HUES6 (cell line): Measurements from ENCODE around the gene SIK2.

Experiments
- H3K27ac ChIP-seq: 2 replicates; pipeline ENCODE4 v1.7.0; 2013; ENCODE audit warnings: low read depth, mild to moderate bottlenecking, low read length, inconsistent platforms
- H3K27me3 ChIP-seq: 2 replicates; pipeline ENCODE4 v1.6.1; 2013; ENCODE audit warnings: low read length; ENCODE audit not compliant: control insufficient read depth, insufficient read depth
- H3K36me3 ChIP-seq: 2 replicates; pipeline ENCODE4 v1.6.1; 2013; ENCODE audit warnings: low read length; ENCODE audit not compliant: control insufficient read depth, insufficient read depth
- H3K4me1 ChIP-seq: 2 replicates; pipeline ENCODE4 v1.6.1; 2013; ENCODE audit warnings: low read length; ENCODE audit not compliant: control insufficient read depth, insufficient read depth
- H3K4me3 ChIP-seq: 2 replicates; pipeline ENCODE4 v1.5.1; 2013; ENCODE audit warnings: low read depth, low read length
- H3K9ac ChIP-seq: one replicate; pipeline ENCODE4 v1.6.1; 2013; ENCODE audit warnings: mild to moderate bottlenecking, low read length
- H3K9me3 ChIP-seq: 2 replicates; pipeline ENCODE4 v1.6.1; 2013; ENCODE audit warnings: low read depth, low read length; ENCODE audit not compliant: control insufficient read depth, insufficient read depth

The SIK2 gene

DNA sequence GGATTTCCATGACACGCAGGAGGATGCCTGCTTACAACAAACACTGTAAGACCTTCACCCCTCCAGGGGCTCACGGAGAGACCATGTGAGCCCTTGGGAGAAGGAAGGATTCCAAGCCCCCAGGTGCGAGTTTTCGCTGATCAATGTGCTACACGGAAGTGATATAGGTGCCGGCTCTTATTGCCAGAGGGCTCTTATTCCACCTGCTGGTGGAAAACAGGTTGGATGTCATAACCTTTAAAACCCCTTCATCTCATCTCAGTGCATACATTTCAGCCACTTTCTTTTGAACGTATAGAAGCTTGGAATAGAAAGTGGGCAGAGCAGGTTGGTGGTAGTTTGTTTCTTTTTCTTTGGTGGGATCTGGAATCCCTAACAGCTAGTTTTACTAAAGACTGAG, 35.9 kb upstream of the SIK2 start:
- Histone ChIP-seq H3K9ac (no peak overlapping the region), H3K27me3 (no peaks in the 10 kb centered on the region)

GRCh38 chr11:111569476-111569875, 32.8 kb upstream of the SIK2 start:
- Histone ChIP-seq H3K4me3 (no peak overlapping the region), H3K27ac (no peak overlapping the region), H3K9me3 (no peaks in the 10 kb centered on the region), H3K4me1 (peaks cover 6% of the 10 kb centered on the region; the same call in 1 of the 2 replicates), H3K36me3 (no peaks in the 10 kb centered on the region), H3K9ac (no peak overlapping the region), H3K27me3 (no peaks in the 10 kb centered on the region)

More for the DNA sequence above, 35.9 kb upstream of the SIK2 start:
- H3K27ac ChIP-seq = no peak overlapping the region
- H3K36me3 ChIP-seq = no peaks in the 10 kb centered on the region
- H3K4me3 ChIP-seq = no peak overlapping the region
- peaks cover 17% of the 10 kb centered on the region for H3K4me1 ChIP-seq
- H3K9me3 ChIP-seq = no peaks in the 10 kb centered on the region

DNA sequence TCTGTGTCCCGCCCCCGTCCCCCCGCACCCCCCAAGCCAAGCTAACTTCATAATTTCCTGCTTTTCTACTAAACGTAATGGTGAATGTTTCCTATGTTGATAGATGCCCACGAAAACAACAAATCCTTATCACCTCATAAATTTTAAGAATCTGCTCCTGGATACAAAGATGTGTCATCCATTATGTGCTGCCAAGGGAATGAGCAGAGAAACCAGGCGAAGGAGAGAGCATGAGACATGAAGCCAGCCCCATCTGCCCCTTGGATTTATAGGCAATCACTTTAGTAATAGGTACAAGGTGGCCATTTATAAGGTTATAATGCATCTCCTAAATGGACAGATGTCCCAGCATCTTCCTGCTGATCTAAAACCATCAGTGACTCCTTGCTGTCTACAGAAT, 31.5 kb upstream of the SIK2 start:
- Histone ChIP-seq H3K9ac (no peak overlapping the region), H3K4me1 (peaks cover 6% of the 10 kb centered on the region; the same call in 1 of the 2 replicates)

GRCh38 chr11:111571829-111572501, 30.3 kb upstream of the SIK2 start:
- H3K4me1 ChIP-seq = no peaks in the 10 kb centered on the region
- H3K9ac ChIP-seq = no peak overlapping the region
- no peak overlapping the region for H3K27ac ChIP-seq
- H3K9me3 ChIP-seq = no peaks in the 10 kb centered on the region
- no peaks in the 10 kb centered on the region for H3K36me3 ChIP-seq
- no peaks in the 10 kb centered on the region for H3K27me3 ChIP-seq
- no peak overlapping the region for H3K4me3 ChIP-seq

More for the DNA sequence above, 31.5 kb upstream of the SIK2 start:
- Histone ChIP-seq H3K36me3 (no peaks in the 10 kb centered on the region), H3K27me3 (no peaks in the 10 kb centered on the region), H3K4me3 (no peak overlapping the region), H3K9me3 (no peaks in the 10 kb centered on the region), H3K27ac (no peak overlapping the region)

DNA sequence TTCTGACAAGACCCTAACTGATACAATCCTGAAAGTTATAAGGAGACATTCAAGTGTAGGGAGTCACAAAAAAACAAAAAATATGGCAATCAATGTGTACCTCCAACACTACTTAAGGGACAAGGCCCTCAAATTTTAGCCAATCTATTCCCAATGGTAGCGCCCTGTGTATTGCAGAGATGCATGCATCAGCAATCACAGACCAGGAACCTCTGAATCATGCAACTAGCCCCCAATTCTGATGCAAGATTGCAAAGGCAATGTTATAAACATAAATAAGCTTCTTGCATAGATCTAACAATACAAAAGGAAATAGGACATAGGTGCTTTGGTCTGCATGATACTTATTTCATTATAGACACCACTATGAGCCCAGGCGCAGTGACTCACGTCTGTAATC, 29.7 kb upstream of the SIK2 start:
- Histone ChIP-seq H3K9me3 (no peaks in the 10 kb centered on the region), H3K27ac (no peak overlapping the region), H3K4me1 (no peaks in the 10 kb centered on the region), H3K4me3 (no peak overlapping the region), H3K9ac (no peak overlapping the region), H3K27me3 (no peaks in the 10 kb centered on the region), H3K36me3 (no peaks in the 10 kb centered on the region)

GRCh38 chr11:111573821-111574249, 28.4 kb upstream of the SIK2 start:
- no peaks in the 10 kb centered on the region for H3K4me1 ChIP-seq

DNA sequence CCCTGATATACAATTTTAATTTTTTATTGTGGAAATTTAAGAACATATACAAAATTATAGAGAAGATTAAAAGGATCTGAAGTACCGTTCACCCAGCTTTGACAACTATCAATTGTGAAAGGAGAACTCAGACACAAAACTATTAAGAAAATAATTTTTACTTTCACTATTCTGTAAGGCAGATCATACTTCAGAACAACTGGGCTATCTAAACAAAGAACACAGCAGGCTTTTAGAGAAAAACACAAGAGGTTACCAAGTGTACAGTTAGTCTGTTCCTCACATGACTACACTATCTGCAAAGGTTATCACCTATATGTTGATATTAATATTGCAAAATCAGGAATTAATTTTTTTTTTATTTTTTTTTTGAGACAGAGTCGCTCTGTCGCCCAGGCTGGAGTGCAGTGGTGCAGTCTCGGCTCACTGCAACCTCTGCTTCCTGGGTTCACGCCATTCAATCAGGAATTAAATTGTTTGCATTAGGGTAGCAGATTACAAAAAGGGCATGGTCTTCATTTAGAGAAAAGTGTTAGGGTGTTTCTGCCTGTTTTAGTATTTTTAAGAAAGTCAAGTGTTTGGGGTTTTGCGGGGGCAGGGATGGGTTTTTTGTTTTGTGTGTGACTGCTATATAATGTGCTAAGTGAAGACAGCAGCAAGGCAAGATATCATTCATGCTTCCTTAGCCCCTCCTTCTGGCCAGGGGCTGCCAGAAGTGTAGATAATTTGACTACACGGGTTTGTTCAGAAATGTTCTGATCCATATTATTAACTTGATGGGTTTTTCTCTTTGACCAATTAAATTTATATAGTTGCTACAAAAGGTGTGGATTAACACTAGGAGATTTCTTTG, 27.6 kb upstream of the SIK2 start:
- H3K36me3 ChIP-seq = no peaks in the 10 kb centered on the region
- no peaks in the 10 kb centered on the region for H3K9me3 ChIP-seq
- no peak overlapping the region for H3K9ac ChIP-seq
- H3K27ac ChIP-seq = no peak overlapping the region
- no peaks in the 10 kb centered on the region for H3K4me1 ChIP-seq
- H3K27me3 ChIP-seq = no peaks in the 10 kb centered on the region
- no peak overlapping the region for H3K4me3 ChIP-seq

More at GRCh38 chr11:111573821-111574249, 28.4 kb upstream of the SIK2 start:
- no peaks in the 10 kb centered on the region for H3K9me3 ChIP-seq
- no peaks in the 10 kb centered on the region for H3K36me3 ChIP-seq
- no peak overlapping the region for H3K9ac ChIP-seq
- H3K27ac ChIP-seq = no peak overlapping the region
- no peak overlapping the region for H3K4me3 ChIP-seq
- H3K27me3 ChIP-seq = no peaks in the 10 kb centered on the region

- H3K9me3 ChIP-seq = no peaks in the 10 kb centered on the region
- peaks cover 1% of the 10 kb centered on the region; the same call in 1 of the 2 replicates for H3K4me1 ChIP-seq
- no peaks in the 10 kb centered on the region for H3K27me3 ChIP-seq
- H3K9ac ChIP-seq = no peak overlapping the region
- no peaks in the 10 kb centered on the region for H3K36me3 ChIP-seq
- H3K4me3 ChIP-seq = no peak overlapping the region
- H3K27ac ChIP-seq = no peak overlapping the region
These were observed 26.5 kb upstream of the SIK2 start for GRCh38 chr11:111575740-111576139.

DNA sequence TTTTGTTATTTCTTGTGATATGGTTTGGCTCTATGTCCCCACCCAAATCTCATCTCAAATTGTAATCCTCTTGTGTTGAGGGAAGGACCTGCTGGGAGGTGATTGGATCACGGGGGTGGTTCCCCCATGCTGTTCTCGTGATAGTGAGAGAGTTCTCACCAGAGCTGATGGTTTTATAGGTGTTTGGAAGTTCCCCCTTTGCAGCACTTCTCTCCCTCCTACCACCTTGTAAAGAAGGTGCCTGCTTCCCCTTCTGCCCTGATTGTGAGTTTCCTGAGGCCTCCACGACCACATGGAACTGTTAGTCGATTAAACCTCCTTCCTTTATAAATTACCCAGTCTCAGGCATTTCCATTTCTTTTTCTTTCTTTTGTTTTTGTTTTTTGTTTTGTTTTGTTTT, 24.4 kb upstream of the SIK2 start:
- Histone ChIP-seq H3K4me1 (peaks cover 6% of the 10 kb centered on the region; the same call in 1 of the 2 replicates), H3K27ac (no peak overlapping the region), H3K36me3 (no peaks in the 10 kb centered on the region), H3K9me3 (no peaks in the 10 kb centered on the region), H3K9ac (no peak overlapping the region), H3K4me3 (no peak overlapping the region), H3K27me3 (no peaks in the 10 kb centered on the region)

- Histone ChIP-seq H3K4me1 (peaks cover 10% of the 10 kb centered on the region; the same call in 1 of the 2 replicates), H3K4me3 (no peak overlapping the region), H3K9ac (no peak overlapping the region), H3K27ac (no peak overlapping the region), H3K27me3 (no peaks in the 10 kb centered on the region), H3K9me3 (no peaks in the 10 kb centered on the region), H3K36me3 (no peaks in the 10 kb centered on the region)
These were observed 20.9 kb upstream of the SIK2 start for GRCh38 chr11:111581341-111581740.

DNA sequence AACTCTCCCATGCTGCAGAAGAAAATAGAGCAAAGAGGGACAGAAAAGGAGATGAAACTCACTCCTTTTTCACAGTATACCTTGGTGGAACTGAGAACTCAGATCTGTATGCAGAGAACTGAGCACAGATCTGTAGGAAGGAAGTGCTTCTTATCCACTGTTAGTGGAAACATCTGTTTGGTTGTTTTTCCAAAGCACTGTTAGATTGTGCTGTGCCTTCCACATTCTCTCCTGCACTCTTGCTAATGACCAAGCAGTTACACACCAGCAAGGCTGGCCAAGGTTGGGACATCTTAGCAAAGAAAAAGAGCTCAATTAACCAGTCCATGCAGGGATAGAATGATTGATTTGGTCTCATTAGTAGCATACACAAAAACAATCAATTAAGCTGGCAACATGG, 20.1 kb upstream of the SIK2 start:
- H3K36me3 ChIP-seq = no peaks in the 10 kb centered on the region
- no peak overlapping the region for H3K9ac ChIP-seq
- no peaks in the 10 kb centered on the region for H3K9me3 ChIP-seq
- H3K4me3 ChIP-seq = no peak overlapping the region
- H3K27ac ChIP-seq = no peak overlapping the region
- peaks cover 10% of the 10 kb centered on the region; the same call in 1 of the 2 replicates for H3K4me1 ChIP-seq
- no peaks in the 10 kb centered on the region for H3K27me3 ChIP-seq
